Endometrial microvascular endothelial cells (primary cell): ENCODE measurements around the gene LRMDA. TPM values are rescaled to one million over a fixed set of nuclear protein-coding genes. Genes with fewer than 3 reads are reported as not detected.

Experiments used
- in situ Hi-C: cut with HindIII; loops from 2 replicates; pipeline ENCODE4 v1.10.0; 2017; ENCODE audit warnings: low sequenced_read_pairs, low pct_unique_long_range_greater_than_20kb; ENCODE audit errors: inconsistent ontology term
- total RNA-seq: library from RNA; depleted of rRNA; stranded (reverse); fragments of >200 nt; gene quantifications from one replicate; pipeline ENCODE4 v1.2.3, GENCODE V29; 2015; ENCODE audit errors: inconsistent ontology term

The LRMDA gene
- total RNA-seq, 1 donor from 2014 or later: 1.2 TPM

DNA sequence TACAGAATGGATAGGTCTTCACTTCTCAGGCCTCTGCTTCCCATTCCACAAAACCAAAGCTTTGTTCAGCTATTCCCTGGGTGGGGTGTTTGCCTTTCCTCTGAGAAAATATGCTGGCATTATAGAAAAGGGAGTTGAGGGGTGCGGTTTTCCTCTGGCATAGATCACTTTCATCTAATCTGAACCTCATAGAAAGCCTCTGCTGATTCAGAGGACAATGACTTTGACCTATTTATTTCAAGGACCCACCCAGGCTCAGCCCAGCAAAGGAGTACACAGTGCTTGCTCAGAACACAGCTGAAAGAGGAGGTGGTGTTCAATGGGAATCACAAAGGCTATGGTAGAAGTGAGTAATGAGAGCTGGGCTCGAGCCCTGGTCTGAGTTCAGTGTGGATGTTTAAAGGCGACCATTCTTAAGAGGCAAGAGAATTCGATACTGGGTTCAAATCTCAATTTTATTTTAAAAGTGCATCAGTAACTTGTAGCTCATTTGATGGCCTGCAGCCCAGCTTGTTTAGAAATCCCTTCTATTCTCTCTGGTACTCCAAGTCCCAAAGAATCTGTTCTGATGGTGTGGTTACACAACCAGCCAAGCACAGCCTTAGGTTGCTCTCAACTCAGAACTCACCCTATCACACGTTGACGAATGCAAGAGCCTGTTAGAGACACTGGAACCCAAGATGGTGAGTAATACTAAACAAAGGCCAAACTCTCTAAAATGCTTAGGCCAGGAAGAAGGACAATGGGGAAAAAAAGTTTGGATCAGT, 1012.8 kb downstream of the LRMDA start:
- in situ Hi-C loops: no loop called here

GRCh38 chr10:76447578-76447977, 1016.2 kb downstream of the LRMDA start:
- in situ Hi-C loops: no loop called here

GRCh38 chr10:76451911-76452310, 1020.5 kb downstream of the LRMDA start:
- in situ Hi-C loops: no loop called here

GRCh38 chr10:76453332-76453731, 1021.9 kb downstream of the LRMDA start:
- in situ Hi-C loops: no loop called here

GRCh38 chr10:76453997-76454396, 1022.6 kb downstream of the LRMDA start:
- in situ Hi-C loops: no loop called here

DNA sequence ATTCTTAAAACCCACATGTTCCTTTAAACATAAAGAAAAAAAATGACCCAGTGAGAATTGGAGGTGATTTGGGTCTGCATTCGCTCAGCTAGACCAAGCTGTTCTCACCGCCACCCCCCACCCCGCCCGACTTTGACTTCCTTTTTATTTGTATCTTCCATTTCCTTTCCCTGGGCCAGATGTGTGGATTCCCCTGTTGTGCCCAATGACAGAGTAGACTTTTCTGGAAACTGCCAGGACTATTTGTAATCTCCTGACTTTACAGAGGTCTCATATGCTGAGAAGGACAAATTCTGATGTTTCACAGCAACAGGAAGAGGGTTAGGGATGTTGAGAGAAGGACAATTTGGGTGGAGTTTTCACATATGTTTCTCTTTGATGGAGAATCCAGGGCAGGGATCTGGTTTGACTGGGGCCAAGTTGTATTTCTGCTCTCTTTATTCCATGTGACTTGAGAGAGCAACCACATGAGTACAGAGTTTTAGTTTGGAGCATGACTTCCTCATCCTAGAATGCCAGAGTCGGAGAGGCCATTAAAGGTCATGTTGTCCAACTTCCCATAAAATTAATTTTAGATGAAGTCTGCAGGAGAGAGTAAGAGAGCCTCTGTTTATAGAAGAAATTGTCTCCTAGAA, 1023.2 kb downstream of the LRMDA start:
- in situ Hi-C loops: no loop called here

DNA sequence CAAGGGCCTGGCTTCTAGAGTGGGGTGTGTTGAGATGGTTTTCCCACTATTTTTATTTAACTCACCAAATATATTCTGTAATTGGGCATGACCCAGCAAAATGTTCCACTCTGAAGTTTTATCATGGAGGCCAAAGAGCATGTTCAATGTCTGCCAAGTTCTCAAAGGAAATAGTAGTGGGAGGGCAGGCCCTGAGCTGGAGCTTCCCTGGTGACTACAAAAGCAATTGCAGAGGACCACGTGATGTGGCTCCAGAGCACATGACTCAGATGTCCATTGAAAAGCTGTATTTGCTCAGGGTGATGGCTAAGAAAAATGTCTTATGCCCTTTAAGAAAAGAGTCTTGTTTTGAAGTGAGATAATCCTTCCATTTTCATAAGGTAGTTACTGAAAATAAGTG, 1024.8 kb downstream of the LRMDA start:
- in situ Hi-C loops: no loop called here

GRCh38 chr10:76459016-76459730, 1027.7 kb downstream of the LRMDA start:
- in situ Hi-C loops: no loop called here

- in situ Hi-C loops: no loop called here
Observed at GRCh38 chr10:76461024-76461423, 1029.6 kb downstream of the LRMDA start.

DNA sequence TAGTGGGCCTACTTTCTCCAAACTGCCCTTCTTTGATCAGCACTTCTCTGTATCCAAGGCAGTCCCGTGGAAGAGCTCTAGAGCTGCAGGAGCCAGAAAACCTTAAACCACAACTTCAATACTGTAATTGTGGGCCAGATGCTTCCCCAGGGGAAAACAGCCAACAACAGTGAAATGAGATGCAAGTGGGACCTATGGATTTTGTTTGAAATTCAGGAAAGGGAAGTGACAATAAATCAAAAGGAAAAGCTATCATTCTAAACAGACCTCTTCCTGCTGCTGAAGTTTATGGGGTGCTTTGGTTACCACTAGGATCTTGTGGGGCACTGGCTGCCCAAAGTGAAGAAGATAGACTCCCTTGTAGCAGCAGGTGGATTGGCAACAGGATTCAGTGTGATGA, 1031.7 kb downstream of the LRMDA start:
- in situ Hi-C loops: no loop called here

DNA sequence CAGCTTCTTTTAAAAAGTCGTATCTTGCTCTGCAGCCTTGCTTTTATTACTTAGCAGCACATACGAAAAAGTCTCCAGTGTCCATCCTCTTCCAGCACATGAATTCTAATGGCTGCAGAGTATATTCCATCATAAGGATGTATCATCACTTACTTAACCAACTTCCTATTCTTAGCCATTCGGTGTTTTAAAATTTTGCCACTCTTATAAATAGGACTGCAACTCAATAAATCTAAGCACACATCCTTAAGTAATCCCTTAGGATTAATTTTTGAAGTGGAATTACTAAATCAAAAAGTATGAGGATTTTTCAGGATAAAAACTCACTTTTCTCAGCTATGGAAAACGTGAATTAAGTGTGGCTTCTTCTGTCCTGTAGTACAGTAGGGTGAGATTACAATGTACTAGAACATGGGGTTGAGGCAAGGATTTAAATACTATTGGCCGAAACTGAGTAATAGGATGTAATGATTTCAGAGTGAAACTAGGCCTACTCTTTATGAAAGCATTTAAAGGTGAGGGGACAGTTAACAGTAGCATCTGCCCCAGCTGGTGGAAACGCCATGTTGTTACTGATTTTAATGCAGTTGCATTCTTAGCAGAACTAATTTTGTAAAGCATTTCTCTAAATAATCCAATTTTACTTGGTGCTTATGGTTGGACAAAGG, 1035.5 kb downstream of the LRMDA start:
- in situ Hi-C loops: no loop called here

DNA sequence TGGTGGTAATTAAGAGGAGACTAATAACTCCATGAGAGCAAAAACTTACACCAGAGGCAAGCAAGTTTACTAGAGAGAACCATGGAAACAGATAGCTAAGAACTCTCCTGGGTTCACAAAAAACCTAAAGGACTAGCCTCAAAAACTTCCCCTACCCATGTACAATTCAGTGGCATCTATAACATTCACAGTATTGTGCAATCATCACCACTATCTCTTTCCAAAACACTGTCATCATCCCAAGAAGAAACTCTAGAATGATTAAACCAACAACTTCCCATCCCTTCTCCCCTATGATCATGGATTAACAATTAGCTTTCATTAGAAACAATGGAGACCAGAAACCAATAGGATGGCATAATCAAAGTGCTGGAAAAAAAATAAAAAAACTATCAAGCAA, 1038.3 kb downstream of the LRMDA start:
- in situ Hi-C loops: no loop called here

DNA sequence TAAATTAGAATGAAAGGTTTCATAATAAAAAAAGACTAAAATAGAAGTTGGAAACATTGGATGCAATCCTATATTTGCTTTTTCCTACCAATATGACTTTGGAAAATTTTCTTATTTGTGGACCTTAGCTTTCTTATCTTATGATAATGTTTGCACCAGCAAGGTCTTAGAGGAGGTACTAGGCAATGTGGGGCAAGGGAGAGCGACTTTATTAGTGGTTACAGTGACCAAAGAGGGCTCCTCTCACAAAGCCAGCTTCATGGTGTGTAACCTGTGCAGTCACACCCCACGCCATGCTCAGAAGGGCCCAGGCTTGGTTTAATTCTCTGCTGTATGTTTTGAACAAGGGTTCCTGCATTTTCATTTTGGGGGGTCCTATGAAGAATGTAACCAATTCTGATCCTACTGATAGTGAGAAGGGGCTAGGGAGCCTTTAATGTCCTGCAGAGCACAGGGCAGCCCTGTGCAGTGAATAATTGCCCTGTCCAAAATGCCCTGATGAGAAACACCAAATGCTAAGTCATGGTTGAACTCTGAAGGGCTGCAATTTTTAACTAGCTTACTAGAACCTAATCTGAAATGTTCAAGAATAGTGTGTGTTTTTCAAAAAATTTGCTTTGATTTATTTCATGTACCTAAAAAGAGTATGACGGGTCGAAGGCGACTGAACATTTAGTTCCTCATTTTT, 1047.8 kb downstream of the LRMDA start:
- in situ Hi-C loops: no loop called here

DNA sequence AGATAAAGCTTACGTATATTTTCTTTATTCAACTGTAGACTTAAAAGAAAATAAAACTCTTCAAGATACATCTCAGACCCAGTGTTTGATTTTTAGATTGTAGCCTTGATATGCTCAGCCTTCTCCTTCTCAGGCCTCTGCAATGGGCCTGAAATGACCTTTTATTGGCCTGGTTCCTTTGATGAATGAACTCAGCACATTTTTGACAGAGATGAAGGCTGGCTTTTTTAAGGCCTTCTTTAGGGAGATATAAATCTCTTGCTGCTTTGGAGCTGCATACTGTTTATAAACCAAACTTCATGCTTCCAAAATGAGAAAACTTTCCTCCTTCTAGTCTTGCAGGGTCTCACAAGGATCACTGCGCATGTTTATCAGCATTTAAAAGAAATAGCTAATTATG, 1049.8 kb downstream of the LRMDA start:
- in situ Hi-C loops: no loop called here

- in situ Hi-C loops: no loop called here
Observed at GRCh38 chr10:76487582-76487981, 1056.2 kb downstream of the LRMDA start.

GRCh38 chr10:76488602-76489001, 1057.2 kb downstream of the LRMDA start:
- in situ Hi-C loops: no loop called here

DNA sequence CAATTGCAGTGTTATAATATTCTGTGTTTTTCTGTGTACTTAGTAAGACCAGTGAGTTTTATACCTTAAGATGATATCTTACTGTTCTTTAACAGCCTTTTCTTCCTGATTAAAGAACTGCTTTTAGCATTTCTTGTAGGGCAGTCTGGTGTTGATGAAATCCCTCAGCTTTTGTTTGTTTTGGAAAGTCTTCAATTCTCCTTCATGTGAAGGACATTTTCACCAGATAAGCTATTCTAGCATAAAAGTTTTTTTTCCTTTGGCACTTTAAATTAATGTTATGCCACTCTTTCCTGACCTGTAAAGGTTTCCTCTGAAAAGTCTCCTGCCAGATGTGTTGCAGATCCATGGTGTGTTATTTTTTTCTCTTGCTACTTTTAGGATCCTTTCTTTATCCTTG, 1059.8 kb downstream of the LRMDA start:
- in situ Hi-C loops: no loop called here

GRCh38 chr10:76492026-76492425, 1060.6 kb downstream of the LRMDA start:
- in situ Hi-C loops: no loop called here
